GM12892 (cell line): ENCODE measurements around the gene ISY1.

Experiments
- POLR2A ChIP-seq: IDR thresholded peaks from 2 replicates; pipeline ENCODE4 v1.6.1; 2011; ENCODE audit warnings: low read depth, low read length, control low read depth
- TAF1 ChIP-seq: IDR thresholded peaks from 2 replicates; pipeline ENCODE4 v1.6.1; 2011; ENCODE audit warnings: low read depth, mild to moderate bottlenecking, control low read depth, low read length, borderline replicate concordance

DNA sequence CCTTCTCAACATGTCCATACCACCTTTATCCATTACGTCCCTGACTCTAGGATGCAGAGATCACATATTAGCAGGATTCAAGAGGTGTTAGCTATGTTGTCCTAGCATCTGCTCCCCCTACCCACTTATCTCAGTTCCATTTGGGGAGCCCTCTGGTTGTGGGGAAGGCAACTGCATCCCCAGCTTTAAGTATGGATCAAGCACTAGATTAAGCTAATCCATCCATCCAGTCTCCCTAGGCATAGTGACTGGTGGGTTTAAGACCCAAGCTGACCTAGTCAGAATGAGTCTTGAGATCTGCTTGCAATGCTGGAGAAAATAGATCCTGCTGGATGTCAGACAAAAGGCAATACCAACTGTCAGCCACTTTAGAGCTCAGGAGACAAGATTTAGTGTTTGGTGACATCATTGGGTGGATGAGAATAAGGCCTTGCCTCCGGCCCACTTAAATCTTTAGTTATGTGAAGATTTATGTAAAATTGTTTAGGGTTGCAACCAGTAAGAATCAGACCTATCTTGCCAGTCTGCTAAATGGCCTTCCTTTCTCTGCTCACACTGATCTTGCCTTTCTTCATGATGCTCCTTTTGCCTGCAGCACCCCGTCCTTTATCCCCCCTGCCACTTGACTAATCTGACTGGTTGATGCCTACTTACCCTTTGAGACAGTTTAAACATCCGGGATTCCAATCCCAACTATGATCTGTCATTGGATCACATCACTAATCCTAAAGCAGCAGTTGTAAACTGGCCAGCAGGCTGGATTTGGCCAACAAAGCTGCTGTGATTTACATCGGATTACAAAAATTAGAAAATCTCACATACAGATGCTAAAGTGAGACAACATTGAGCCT, 2.1 kb upstream of the ISY1 start:
- TF ChIP-seq TAF1 (no peak), POLR2A (no peak; the same call in 1 of the 2 replicates)
